Stimulated activated CD8-positive, alpha-beta memory T cell treated with anti-CD3 and anti-CD28 coated beads, Interleukin-4, amount 100 ng/mL, for 48 hours (primary cell): ENCODE measurements around the gene GTPBP3.
A peak's percentile ranks its signal among the peaks of the same experiment; 100 is the strongest.

Experiments
- DNase-seq: peaks from one replicate; pipeline ENCODE4 v3.0.0-alpha.2; 2020

The GTPBP3 gene

GRCh38 chr19:17328517-17329365 is 8.6 kb upstream of the GTPBP3 start:
- no peak for DNase-seq

- no peak for DNase-seq
Observed at GRCh38 chr19:17329366-17330261, 7.7 kb upstream of the GTPBP3 start.

DNA sequence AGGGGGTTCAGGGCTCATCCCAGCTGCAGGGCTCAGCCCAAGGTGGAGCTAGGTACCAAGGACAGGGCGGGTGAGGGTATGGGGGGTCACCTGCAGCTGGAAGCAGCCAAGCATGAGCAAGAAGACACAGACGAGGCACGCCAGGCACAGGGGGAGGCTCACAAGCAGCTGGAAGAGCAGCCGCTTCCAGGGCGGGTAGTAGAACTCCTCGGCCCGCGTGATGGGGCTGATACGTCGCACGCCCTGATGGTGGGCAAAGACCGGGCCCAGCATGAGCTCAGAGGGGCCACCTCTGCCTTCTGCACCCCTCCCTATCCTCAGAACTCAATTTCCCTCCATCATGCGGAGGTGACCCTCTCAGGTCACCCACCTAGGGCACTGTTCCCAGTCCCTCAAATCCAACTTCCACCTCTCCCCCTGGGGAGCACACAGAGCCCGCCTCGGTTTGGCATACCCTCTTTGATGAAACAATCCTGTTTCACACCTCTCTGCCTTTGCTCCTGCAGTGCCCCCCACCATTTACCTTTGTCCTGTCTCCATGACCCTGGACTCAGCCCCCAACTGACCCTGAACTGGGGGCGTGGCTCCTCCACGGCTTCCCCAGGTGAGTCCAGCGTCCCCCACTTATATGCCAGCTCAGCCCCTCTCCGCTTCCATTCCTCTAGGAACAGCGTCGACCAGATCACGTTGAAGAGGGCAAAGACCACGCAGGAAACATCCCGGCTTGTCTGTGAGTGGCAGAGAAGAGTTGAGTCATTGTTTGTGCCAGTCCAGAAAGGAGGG is 6.9 kb upstream of the GTPBP3 start:
- no peak for DNase-seq

- DNase-seq = no peak
Observed at GRCh38 chr19:17331045-17331558, 6.3 kb upstream of the GTPBP3 start.

- DNase-seq = no peak
Observed at GRCh38 chr19:17332360-17332676, 5.0 kb upstream of the GTPBP3 start.

- peak; percentile 74 for DNase-seq
Observed at GRCh38 chr19:17332677-17333581, 4.4 kb upstream of the GTPBP3 start.

GRCh38 chr19:17333611-17334413 is 3.5 kb upstream of the GTPBP3 start:
- DNase-seq = peak; percentile 82

GRCh38 chr19:17334414-17335409 is 2.6 kb upstream of the GTPBP3 start, which contains the start of gene ANO8:
ANO8 (minus strand) TSS chr19:17334855; CDS start chr19:17334670, 185 bp downstream.
- DNase-seq = peak; percentile 98

GRCh38 chr19:17335575-17335974 is 1.8 kb upstream of the GTPBP3 start:
- no peak for DNase-seq

DNA sequence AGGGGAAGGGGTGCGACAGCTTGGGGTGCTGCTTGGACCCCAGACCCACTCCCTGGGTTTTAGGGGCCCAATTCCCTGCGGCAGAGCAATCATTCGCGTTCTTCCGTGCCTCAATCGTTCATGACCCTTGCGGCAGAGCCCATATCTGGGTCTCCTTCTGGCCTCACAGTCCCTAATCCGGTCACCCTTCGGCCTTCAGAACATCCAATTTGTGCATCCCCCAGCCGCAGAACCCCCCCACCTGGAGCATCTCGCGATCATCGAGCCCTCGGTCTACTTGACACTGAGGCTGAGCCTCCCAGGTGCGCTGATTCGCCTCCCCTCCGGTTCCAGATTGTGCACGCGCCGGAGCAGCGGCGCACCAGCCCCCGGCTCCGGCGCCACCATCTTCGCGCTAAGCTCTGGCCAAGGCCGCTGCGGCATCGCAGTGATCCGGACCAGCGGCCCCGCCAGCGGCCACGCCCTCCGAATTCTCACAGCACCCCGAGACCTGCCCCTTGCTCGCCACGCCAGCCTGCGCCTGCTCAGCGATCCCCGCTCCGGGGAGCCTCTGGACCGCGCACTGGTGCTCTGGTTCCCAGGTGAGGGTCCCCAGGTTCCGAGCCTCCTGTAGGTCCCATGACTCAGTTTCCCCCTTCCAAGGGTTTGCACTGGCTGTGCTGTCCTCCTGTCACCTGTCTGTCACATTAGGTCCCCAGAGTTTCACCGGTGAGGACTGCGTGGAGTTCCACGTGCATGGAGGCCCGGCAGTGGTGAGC is 501 bp downstream of the GTPBP3 start:
- peak; percentile 63 for DNase-seq

GRCh38 chr19:17338433-17339078 is 1.2 kb downstream of the GTPBP3 start:
- no peak for DNase-seq

GRCh38 chr19:17339088-17339741 is 1.9 kb downstream of the GTPBP3 start:
- peak; percentile 78 for DNase-seq

- DNase-seq = no peak
Observed at GRCh38 chr19:17340302-17340870, 3.0 kb downstream of the GTPBP3 start.

GRCh38 chr19:17340871-17341357 is 3.6 kb downstream of the GTPBP3 start:
- DNase-seq = no peak

GRCh38 chr19:17341386-17341785 is 4.0 kb downstream of the GTPBP3 start:
- no peak for DNase-seq

DNA sequence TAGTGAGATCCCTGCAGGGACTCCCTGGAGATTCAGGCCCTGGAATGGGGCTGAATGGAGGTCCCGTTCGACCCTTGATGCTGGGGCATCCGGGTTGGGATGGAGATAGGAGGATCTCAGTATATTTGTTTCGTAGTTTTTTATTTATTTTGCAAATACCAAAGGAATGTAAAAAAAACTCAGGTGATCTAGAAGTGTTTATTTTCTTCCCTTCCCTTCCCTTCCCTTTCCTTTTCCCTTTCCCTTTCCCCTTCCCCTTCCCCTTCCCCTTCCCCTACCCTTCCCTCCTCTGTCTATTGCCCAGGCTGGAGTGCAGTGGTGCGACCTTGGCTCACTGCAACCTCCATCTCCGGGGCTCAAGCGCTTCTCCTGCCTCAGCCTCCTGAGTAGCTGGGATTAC is 4.5 kb downstream of the GTPBP3 start:
- no peak for DNase-seq

GRCh38 chr19:17346109-17346671 is 8.8 kb downstream of the GTPBP3 start:
- peak; percentile 92 for DNase-seq
